NCI-H1436 (cell line): ENCODE results near the gene MGAT4A.

Experiments
- DNase-seq: peaks from one replicate; lab custom pipeline; 2025; lab: John Stamatoyannopoulos, UW

The MGAT4A gene

GRCh38 chr2:98572211-98572610 lies 158.7 kb downstream of the MGAT4A start:
- DNase-seq: no peak

- no peak for DNase-seq
Observed at GRCh38 chr2:98571796-98572195, 159.1 kb downstream of the MGAT4A start.

GRCh38 chr2:98571121-98571701 lies 159.7 kb downstream of the MGAT4A start:
- no peak for DNase-seq

GRCh38 chr2:98570356-98570755 lies 160.6 kb downstream of the MGAT4A start:
- DNase-seq: no peak

GRCh38 chr2:98569915-98570314 lies 161.0 kb downstream of the MGAT4A start:
- DNase-seq: no peak

- DNase-seq: peak; percentile 21
Observed at GRCh38 chr2:98569197-98569793, 161.6 kb downstream of the MGAT4A start.
